Measurements from ENCODE around the gene CD300A.

DNA sequence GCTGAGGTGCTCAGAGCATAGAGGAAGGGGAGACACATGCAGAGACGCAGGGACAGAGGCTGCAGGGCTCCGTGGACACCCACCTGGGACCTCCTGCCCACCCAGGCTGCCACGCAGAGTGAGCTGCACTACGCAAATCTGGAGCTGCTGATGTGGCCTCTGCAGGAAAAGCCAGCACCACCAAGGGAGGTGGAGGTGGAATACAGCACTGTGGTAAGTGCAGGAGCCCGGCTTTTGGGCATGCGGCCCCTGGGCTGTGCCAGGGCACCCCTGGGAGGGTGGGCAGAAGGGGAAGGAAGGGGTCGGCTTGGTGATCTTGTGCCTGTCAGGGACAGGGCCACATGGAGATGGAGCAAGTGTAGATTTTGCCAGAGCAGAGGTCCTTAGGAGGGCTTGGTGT, 15.2 kb downstream of the CD300A start:
- TF ChIP-seq, protein P1, sequence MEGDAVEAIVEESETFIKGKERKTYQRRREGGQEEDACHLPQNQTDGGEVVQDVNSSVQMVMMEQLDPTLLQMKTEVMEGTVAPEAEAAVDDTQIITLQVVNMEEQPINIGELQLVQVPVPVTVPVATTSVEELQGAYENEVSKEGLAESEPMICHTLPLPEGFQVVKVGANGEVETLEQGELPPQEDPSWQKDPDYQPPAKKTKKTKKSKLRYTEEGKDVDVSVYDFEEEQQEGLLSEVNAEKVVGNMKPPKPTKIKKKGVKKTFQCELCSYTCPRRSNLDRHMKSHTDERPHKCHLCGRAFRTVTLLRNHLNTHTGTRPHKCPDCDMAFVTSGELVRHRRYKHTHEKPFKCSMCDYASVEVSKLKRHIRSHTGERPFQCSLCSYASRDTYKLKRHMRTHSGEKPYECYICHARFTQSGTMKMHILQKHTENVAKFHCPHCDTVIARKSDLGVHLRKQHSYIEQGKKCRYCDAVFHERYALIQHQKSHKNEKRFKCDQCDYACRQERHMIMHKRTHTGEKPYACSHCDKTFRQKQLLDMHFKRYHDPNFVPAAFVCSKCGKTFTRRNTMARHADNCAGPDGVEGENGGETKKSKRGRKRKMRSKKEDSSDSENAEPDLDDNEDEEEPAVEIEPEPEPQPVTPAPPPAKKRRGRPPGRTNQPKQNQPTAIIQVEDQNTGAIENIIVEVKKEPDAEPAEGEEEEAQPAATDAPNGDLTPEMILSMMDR (IDR thresholded peaks at IDR 0.05; ENCODE audit: low read depth, low read length): no peak
- no peak for TF ChIP-seq EZH2phosphoT487 (IDR thresholded peaks at IDR 0.05; ENCODE audit: low read depth)
